Lower leg skin (tissue), 3 donors: ENCODE results near the gene ANKRD36.
"Not testable (repeated sequence)": the region's sequence is repeated elsewhere in the genome, so short reads cannot be mapped to it uniquely, and the experiment has no call there.

Source experiments
- CTCF ChIP-seq, 3 donors: fragments of 450-650 bp; IDR thresholded peaks; one replicate each; pipeline ENCODE4 v1.5.1; 2016; ENCODE audit warnings: antibody characterized with exemption in 3 of 3, mild to moderate bottlenecking in 3 of 3, moderate library complexity in 2 of 3
- POLR2A ChIP-seq, 2 donors: fragments of 450-650 bp; IDR thresholded peaks; one replicate each; pipeline ENCODE4 v1.6.1; 2016 to 2017; ENCODE audit warnings: antibody characterized with exemption in 2 of 2, mild to moderate bottlenecking in 1 of 2, moderate library complexity in 1 of 2

- not testable (repeated sequence) for TF ChIP-seq CTCF, POLR2A (IDR thresholded peaks at IDR 0.05)
Measured at GRCh38 chr2:97093983-97094771, 18.8 kb upstream of the ANKRD36 start.
